ENCODE results near the gene ADGRL3.

- no peak for TF ChIP-seq CTCF (IDR thresholded peaks at IDR 0.05)
- no peak for TF ChIP-seq POLR2A (IDR thresholded peaks at IDR 0.05)
Measured at GRCh38 chr4:61723492-61723891, 523.4 kb downstream of the ADGRL3 start.
